D721Med (cell line): ENCODE results near the gene FAM168A.

Experiments
- DNase-seq: peaks from one replicate; pipeline ENCODE4 v3.0.0; 2011; ENCODE audit warnings: low spot score; ENCODE audit not compliant: insufficient read length
- FAIRE-seq: peaks from 2 replicates; lab custom pipeline; 2011; peaks lifted over from hg19 to GRCh38; lab: Jason Lieb, UNC
- CTCF ChIP-seq: IDR thresholded peaks from 2 replicates; pipeline ENCODE4 v1.5.1; 2012; ENCODE audit warnings: mild to moderate bottlenecking, control low read depth; ENCODE audit not compliant: insufficient read depth; ENCODE audit errors: missing control alignments

Gene FAM168A

GRCh38 chr11:73510106-73510505 lies 87.8 kb downstream of the FAM168A start:
- peak; percentile 11 for FAIRE-seq
- no peak for TF ChIP-seq CTCF
- no peak for DNase-seq

- FAIRE-seq (peak; percentile 77), DNase-seq (no peak)
- no peak for TF ChIP-seq CTCF
Observed at GRCh38 chr11:73509188-73509587, 88.7 kb downstream of the FAM168A start.

GRCh38 chr11:73508243-73509176 lies 89.4 kb downstream of the FAM168A start:
- no peak for FAIRE-seq
- DNase-seq = no peak
- TF ChIP-seq CTCF = no peak

- no peak for FAIRE-seq
- TF ChIP-seq CTCF = no peak
- DNase-seq = no peak
Observed at GRCh38 chr11:73507086-73507485, 90.8 kb downstream of the FAM168A start.

- no peak for TF ChIP-seq CTCF
- DNase-seq = no peak
- FAIRE-seq = no peak
Observed at GRCh38 chr11:73506038-73506437, 91.9 kb downstream of the FAM168A start.

- FAIRE-seq (no peak), DNase-seq (no peak)
- TF ChIP-seq CTCF = no peak
Observed at GRCh38 chr11:73498343-73498742, 99.6 kb downstream of the FAM168A start.

- TF ChIP-seq CTCF = no peak
- FAIRE-seq (no peak), DNase-seq (no peak)
Observed at GRCh38 chr11:73496134-73496533, 101.8 kb downstream of the FAM168A start.
